Naive thymus-derived CD4-positive, alpha-beta T cell (primary cell): Measurements from ENCODE around the gene SIGLEC15. TPM values are rescaled to one million over a fixed set of nuclear protein-coding genes. Genes with fewer than 3 reads are reported as not detected.
A peak's percentile ranks its signal among the peaks of the same experiment; 100 is the strongest.

Experiments
- ATAC-seq: fragments of 150-1000 bp; cut with Tn5 transposase; 2 replicates; pipeline ENCODE4 v1.10.0; 2021; ENCODE audit warnings: mild to moderate bottlenecking, moderate library complexity
- CTCF ChIA-PET: fragments of 350-600 bp; sonication (Branson Sonifier 250); formaldehyde crosslinking; loops from one replicate; lab custom pipeline; 2021; ENCODE audit warnings: antibody characterized with exemption; lab: Charles Lee
- POLR2A ChIA-PET: fragments of 350-600 bp; sonication (Branson Sonifier 250); formaldehyde crosslinking; loops from one replicate; lab custom pipeline; 2021; ENCODE audit warnings: antibody characterized with exemption, inconsistent platforms; lab: Charles Lee
- DNase-seq, 9 donors: peaks; one replicate each; pipeline versions ENCODE4 v3.0.0 to v3.0.0-alpha.2; 2020 to 2022; ENCODE audit warnings: mixed read lengths in 1 of 9
- H3K27ac ChIP-seq: one replicate; pipeline ENCODE4 v1.7.0; 2013; ENCODE audit warnings: mild to moderate bottlenecking, low read depth, low read length, moderate library complexity
- H3K27me3 ChIP-seq, 2 donors: one replicate each; pipeline ENCODE4 v1.7.0; 2013; ENCODE audit warnings: low read length in 2 of 2, mild to moderate bottlenecking in 2 of 2, moderate library complexity in 2 of 2; ENCODE audit not compliant: control insufficient read depth in 2 of 2, insufficient read depth in 2 of 2
- H3K36me3 ChIP-seq, 3 experiments: 1 replicate in 2 of 3; 2 replicates in 1 of 3; pipeline ENCODE4 v1.7.0; 2013; ENCODE audit warnings: low read length in 3 of 3, mild to moderate bottlenecking in 3 of 3, moderate library complexity in 1 of 3; ENCODE audit not compliant: insufficient read depth in 3 of 3, control insufficient read depth in 2 of 3
- H3K4me1 ChIP-seq, 2 donors: one replicate each; pipeline ENCODE4 v1.7.0; 2013; ENCODE audit warnings: low read length in 2 of 2, mild to moderate bottlenecking in 2 of 2, moderate library complexity in 1 of 2; ENCODE audit not compliant: control insufficient read depth in 2 of 2, insufficient read depth in 2 of 2
- H3K4me3 ChIP-seq: 2 replicates; pipeline ENCODE4 v1.7.0; 2013; ENCODE audit warnings: mild to moderate bottlenecking, low read length
- H3K9me3 ChIP-seq, 3 experiments: 1 replicate in 2 of 3; 2 replicates in 1 of 3; pipeline ENCODE4 v1.7.0; 2013; ENCODE audit warnings: low read length in 3 of 3; ENCODE audit not compliant: control insufficient read depth in 2 of 3
- H3K27ac Mint-ChIP-seq, 9 donors: one replicate each; pipeline ENCODE4 v1.8.0; 2020 to 2022; ENCODE audit warnings: mixed read lengths in 9 of 9, mild to moderate bottlenecking in 8 of 9, moderate library complexity in 5 of 9, inconsistent platforms in 2 of 9
- H3K27me3 Mint-ChIP-seq, 5 donors: one replicate each; pipeline ENCODE4 v1.8.0; 2021 to 2022; ENCODE audit warnings: mixed read lengths in 5 of 5, mild to moderate bottlenecking in 1 of 5
- H3K36me3 Mint-ChIP-seq, 5 donors: one replicate each; pipeline ENCODE4 v1.8.0; 2020 to 2022; ENCODE audit warnings: mixed read lengths in 5 of 5, mild to moderate bottlenecking in 3 of 5, inconsistent platforms in 1 of 5
- H3K4me1 Mint-ChIP-seq, 7 donors: one replicate each; pipeline ENCODE4 v1.8.0; 2020 to 2022; ENCODE audit warnings: mixed read lengths in 7 of 7, mild to moderate bottlenecking in 3 of 7, inconsistent platforms in 1 of 7
- H3K4me3 Mint-ChIP-seq, 10 donors: one replicate each; pipeline ENCODE4 v1.8.0; 2020 to 2022; ENCODE audit warnings: mild to moderate bottlenecking in 10 of 10, mixed read lengths in 10 of 10, moderate library complexity in 6 of 10, inconsistent platforms in 2 of 10
- H3K9me3 Mint-ChIP-seq, 11 donors: one replicate each; pipeline ENCODE4 v1.8.0; 2020 to 2022; ENCODE audit warnings: mixed read lengths in 11 of 11, mild to moderate bottlenecking in 4 of 11, inconsistent platforms in 1 of 11, moderate library complexity in 1 of 11
- intact Hi-C, 2 donors: fragments of 100-400 bp; cut with micrococcal nuclease; formaldehyde crosslinking; loops; one replicate each; pipeline ENCODE4 v1.15.1; 2023
- polyA plus RNA-seq, 2 donors: library from polyadenylated mRNA; unstranded; fragments of 300-500 nt; fragmentation: Illumina TruSeq; gene quantifications; one replicate each; pipeline ENCODE4 v1.2.3, GENCODE V29; 2021
- total RNA-seq, 6 experiments: library from RNA in 5 of 6; stranded (reverse) in 5 of 6; gene quantifications; 1 replicate in 5 of 6; 2 replicates in 1 of 6; pipeline ENCODE4 v1.2.3 and lab custom pipeline; 2021 to 2026

Gene SIGLEC15
- total and polyA plus RNA-seq, 7 experiments from 2014 or later: 0.13 to 1.3 TPM; not detected in 5

DNA sequence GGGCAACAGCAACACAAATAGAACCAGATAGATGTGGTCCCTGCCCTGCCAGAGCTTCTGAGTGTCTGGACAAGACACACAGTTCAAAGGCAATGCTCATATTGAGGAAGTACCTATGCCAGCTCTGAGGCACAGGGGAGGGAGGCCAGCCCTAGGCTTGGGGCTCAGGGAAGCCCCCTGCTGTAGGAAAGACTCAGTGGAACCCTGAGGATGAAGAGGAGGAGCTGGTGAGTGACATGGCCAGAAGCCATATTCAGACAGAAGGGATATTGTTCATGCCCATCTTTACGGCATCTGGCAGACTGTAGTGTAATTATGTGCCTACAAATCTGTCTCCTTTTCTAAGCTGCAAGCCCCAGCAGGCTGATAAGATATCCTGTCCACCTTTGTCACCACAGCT lies 8.8 kb downstream of the SIGLEC15 start:
- no peak for DNase-seq
- H3K27ac ChIP-seq: no peak overlapping the region
- Mint-ChIP-seq H3K4me3 (no peak overlapping the region), H3K9me3 (no peaks in the 10 kb centered on the region), H3K27me3 (peaks cover 30 to 50% (median 48%) of the 10 kb centered on the region in 5 donors), H3K36me3 (peaks cover 0 to 10% (median 0%) of the 10 kb centered on the region in 5 donors), H3K27ac (no peak overlapping the region), H3K4me1 (peaks cover 2 to 14% (median 10%) of the 10 kb centered on the region in 7 donors)
- CTCF ChIA-PET: no interaction called here
- intact Hi-C loops: no loop called here
- POLR2A ChIA-PET: interaction anchor here (0.5 kb wide), 1 partner anchor 169 kb away, joined by 3 read pairs; no protein-coding TSS in a partner anchor
- H3K27me3 ChIP-seq: peaks cover 0 to 4% of the 10 kb centered on the region in 2 donors
- no peaks in the 10 kb centered on the region for H3K9me3 ChIP-seq
- no peak overlapping the region for H3K4me3 ChIP-seq
- H3K36me3 ChIP-seq: no peaks in the 10 kb centered on the region
- no peaks in the 10 kb centered on the region for H3K4me1 ChIP-seq
- ATAC-seq: no peak

DNA sequence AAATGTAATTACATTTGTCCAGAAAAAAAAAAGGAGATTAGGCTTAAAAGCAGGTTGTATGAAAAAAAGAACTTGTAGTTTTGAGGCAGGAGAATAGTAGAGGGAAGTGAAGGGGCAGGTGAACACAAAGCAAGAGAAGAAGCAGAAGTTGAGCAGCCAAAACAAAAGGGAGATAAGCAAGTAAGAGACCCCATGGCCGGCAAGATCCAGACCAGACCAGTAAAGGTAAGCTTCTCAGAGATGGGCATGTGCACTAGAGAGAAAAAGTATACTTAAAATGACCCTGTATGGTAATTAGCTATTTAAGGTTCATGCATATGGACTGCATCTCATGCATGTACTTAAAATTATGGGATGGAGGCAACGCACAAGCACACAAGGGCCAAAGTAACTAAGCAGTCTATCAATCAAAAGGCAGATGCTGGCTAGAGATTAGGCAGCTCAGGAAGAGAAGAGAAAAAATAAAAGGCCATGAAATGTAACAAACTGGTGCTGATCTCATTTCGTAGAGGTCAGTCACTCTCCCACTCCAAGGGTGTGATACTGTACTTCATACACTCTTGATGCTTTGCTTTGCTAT lies 9.7 kb downstream of the SIGLEC15 start:
- no peak overlapping the region for H3K27ac ChIP-seq
- no peaks in the 10 kb centered on the region for H3K4me1 ChIP-seq
- CTCF ChIA-PET: no interaction called here
- H3K4me3 ChIP-seq: no peak overlapping the region
- H3K9me3 ChIP-seq: no peaks in the 10 kb centered on the region
- Mint-ChIP-seq H3K4me1 (peaks cover 0 to 15% (median 10%) of the 10 kb centered on the region in 7 donors), H3K36me3 (peaks cover 0 to 10% (median 0%) of the 10 kb centered on the region in 5 donors), H3K4me3 (peak overlapping the region in 1 of 10 donors; percentile 47), H3K9me3 (no peaks in the 10 kb centered on the region), H3K27me3 (peaks cover 33 to 58% (median 53%) of the 10 kb centered on the region in 5 donors), H3K27ac (no peak overlapping the region)
- DNase-seq (no peak), ATAC-seq (no peak)
- H3K27me3 ChIP-seq: peaks cover 0 to 4% of the 10 kb centered on the region in 2 donors
- no peaks in the 10 kb centered on the region for H3K36me3 ChIP-seq
- POLR2A ChIA-PET: interaction anchor here (0.5 kb wide), 1 partner anchor 169 kb away, joined by 3 read pairs; no protein-coding TSS in a partner anchor
- intact Hi-C loops: loop anchor here in 1 of 2 donors (5.0 kb wide), 1 partner anchor 113 kb away; the partner anchor contains the start of gene SLC14A1

DNA sequence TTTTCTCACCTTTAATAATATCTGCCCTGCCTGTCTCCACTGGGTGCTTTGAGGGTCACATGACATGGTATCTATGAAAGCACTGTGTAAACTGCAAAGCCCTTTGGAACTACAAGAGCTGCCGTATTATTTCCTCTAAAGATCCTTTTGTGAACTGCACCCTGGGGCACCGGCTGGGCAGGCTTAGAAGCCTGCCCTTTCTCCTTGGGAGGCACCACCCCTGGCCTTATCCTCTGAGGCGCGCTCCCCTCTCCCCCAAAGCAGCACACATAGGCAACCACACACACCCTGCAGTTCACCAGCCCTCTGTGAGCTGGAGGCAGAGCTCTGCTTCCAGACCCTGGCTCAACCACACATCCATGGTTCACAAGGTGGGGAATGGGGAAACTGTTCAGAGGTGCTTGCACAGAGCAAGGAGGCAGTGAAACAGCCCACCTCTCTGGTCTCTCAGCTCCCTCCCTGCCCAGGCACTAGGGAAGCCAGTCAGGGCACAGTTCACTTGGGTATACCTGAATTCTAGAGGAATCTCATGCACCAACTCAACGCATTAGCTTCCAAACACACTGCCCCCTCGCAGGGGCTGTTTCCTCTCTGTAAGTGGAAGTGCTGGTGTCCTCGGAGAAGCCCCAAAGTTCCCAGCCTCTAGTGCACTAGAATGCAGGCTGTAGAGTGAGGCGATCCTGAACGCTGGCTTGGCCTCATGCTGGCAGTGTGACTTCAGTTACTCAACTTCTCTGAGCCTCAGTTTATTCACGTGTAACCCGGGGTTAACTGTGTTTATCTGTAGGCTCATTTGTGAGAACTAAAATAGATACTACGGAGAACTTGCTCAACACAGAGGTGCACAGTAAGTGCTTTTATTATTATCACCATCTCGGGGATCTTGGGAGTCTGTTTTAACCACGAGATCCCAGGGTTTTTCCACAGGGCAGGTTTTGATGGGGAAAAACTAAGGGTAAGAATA lies 11.0 kb downstream of the SIGLEC15 start:
- CTCF ChIA-PET: no interaction called here

DNA sequence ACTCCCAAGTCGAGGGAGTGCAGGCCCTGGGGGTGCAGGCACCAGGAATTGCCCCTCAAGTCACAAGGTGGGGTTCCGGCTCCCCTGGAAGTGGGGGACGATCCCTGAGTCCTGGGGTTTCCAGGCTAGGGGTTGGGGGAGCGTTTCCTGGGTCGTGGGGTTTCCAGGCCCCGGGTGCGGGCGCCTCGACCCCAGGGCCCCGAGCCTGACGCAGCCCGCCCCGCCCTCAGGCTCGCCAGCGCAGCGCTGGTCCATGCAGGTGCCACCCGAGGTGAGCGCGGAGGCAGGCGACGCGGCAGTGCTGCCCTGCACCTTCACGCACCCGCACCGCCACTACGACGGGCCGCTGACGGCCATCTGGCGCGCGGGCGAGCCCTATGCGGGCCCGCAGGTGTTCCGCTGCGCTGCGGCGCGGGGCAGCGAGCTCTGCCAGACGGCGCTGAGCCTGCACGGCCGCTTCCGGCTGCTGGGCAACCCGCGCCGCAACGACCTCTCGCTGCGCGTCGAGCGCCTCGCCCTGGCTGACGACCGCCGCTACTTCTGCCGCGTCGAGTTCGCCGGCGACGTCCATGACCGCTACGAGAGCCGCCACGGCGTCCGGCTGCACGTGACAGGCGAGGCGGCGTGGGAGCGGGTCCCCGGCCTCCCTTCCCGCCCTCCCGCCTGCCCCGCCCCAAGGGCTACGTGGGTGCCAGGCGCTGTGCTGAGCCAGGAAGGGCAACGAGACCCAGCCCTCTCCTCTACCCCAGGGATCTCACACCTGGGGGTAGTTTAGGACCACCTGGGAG lies 12.0 kb downstream of the SIGLEC15 start:
- H3K27me3 ChIP-seq: peaks cover 0 to 4% of the 10 kb centered on the region in 2 donors
- H3K27ac Mint-ChIP-seq: no peak overlapping the region
- peak in 7 of 9 donors; percentile 10 to 41 (median 32) for DNase-seq
- no peaks in the 10 kb centered on the region for H3K4me1 ChIP-seq
- H3K4me3 Mint-ChIP-seq: peak overlapping the region in 7 of 10 donors; percentile 41 to 78 (median 69)
- POLR2A ChIA-PET: no interaction called here
- intact Hi-C loops: loop anchor here in 1 of 2 donors (2.0 to 5.0 kb wide), 2 partner anchors 115 to 173 kb away; partner anchors contain the start of gene SLC14A1
- CTCF ChIA-PET: no interaction called here
- H3K36me3 ChIP-seq: no peaks in the 10 kb centered on the region
- peaks cover 5 to 15% (median 10%) of the 10 kb centered on the region in 7 donors for H3K4me1 Mint-ChIP-seq
- no peak overlapping the region for H3K27ac ChIP-seq
- ATAC-seq: peak; percentile 82
- H3K4me3 ChIP-seq: peak overlapping the region; percentile 36
- no peaks in the 10 kb centered on the region for H3K9me3 Mint-ChIP-seq
- peaks cover 33 to 66% (median 50%) of the 10 kb centered on the region in 5 donors for H3K27me3 Mint-ChIP-seq
- no peaks in the 10 kb centered on the region for H3K9me3 ChIP-seq
- peaks cover 0 to 10% (median 0%) of the 10 kb centered on the region in 5 donors for H3K36me3 Mint-ChIP-seq

More for the DNA sequence above, 11.0 kb downstream of the SIGLEC15 start:
- H3K27me3 ChIP-seq: peaks cover 0 to 4% of the 10 kb centered on the region in 2 donors
- H3K36me3 ChIP-seq: no peaks in the 10 kb centered on the region
- Mint-ChIP-seq H3K27ac (peak overlapping the region in 1 of 9 donors; percentile 42), H3K9me3 (no peaks in the 10 kb centered on the region), H3K36me3 (peaks cover 0 to 10% (median 0%) of the 10 kb centered on the region in 5 donors), H3K4me3 (peak overlapping the region in 9 of 10 donors; percentile 32 to 77 (median 60)), H3K27me3 (peaks cover 33 to 66% (median 50%) of the 10 kb centered on the region in 5 donors), H3K4me1 (peaks cover 5 to 15% (median 10%) of the 10 kb centered on the region in 7 donors)
- POLR2A ChIA-PET: no interaction called here
- no peak overlapping the region for H3K4me3 ChIP-seq
- no peaks in the 10 kb centered on the region for H3K9me3 ChIP-seq
- intact Hi-C loops: loop anchor here in 1 of 2 donors (5.0 kb wide), 1 partner anchor 114 kb away; the partner anchor contains the start of gene SLC14A1
- no peak for ATAC-seq
- DNase-seq: no peak
- no peak overlapping the region for H3K27ac ChIP-seq
- no peaks in the 10 kb centered on the region for H3K4me1 ChIP-seq

DNA sequence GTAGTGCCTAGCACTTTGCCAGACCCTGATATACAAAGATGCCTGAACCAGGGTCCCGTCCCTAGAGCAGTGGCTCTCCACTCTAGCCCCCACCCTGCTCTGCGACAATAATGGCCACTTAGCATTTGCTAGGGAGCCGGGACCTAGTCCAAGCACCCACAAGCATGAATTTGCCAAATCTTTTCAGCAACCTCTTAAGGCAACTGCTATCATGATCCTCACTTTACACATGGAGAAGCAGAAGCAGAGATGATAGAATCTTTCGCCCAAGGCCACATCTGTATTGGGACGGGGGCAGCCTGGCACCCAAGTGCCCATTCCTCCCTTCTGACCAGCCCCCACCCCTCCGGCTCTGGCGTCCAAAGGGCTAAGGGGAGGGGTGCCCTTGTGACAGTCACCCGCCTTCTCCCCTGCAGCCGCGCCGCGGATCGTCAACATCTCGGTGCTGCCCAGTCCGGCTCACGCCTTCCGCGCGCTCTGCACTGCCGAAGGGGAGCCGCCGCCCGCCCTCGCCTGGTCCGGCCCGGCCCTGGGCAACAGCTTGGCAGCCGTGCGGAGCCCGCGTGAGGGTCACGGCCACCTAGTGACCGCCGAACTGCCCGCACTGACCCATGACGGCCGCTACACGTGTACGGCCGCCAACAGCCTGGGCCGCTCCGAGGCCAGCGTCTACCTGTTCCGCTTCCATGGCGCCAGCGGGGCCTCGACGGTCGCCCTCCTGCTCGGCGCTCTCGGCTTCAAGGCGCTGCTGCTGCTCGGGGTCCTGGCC lies 13.0 kb downstream of the SIGLEC15 start:
- peaks cover 33 to 65% (median 49%) of the 10 kb centered on the region in 5 donors for H3K27me3 Mint-ChIP-seq
- ATAC-seq: no peak
- CTCF ChIA-PET: interaction anchor here (2.3 kb wide), 1 partner anchor 173 kb away, joined by 16 read pairs; no protein-coding TSS in a partner anchor

More for the DNA sequence above, 13.0 kb downstream of the SIGLEC15 start:
- H3K27me3 ChIP-seq: peaks cover 0 to 4% of the 10 kb centered on the region in 2 donors
- H3K4me1 ChIP-seq: no peaks in the 10 kb centered on the region
- POLR2A ChIA-PET: no interaction called here
- H3K9me3 Mint-ChIP-seq: no peaks in the 10 kb centered on the region
- peak overlapping the region; percentile 18 to 78 (median 66) for H3K4me3 Mint-ChIP-seq
- peaks cover 0 to 10% (median 0%) of the 10 kb centered on the region in 5 donors for H3K36me3 Mint-ChIP-seq
- no peaks in the 10 kb centered on the region for H3K9me3 ChIP-seq
- no peak for DNase-seq
- H3K36me3 ChIP-seq: no peaks in the 10 kb centered on the region
- peak overlapping the region; percentile 36 for H3K4me3 ChIP-seq
- H3K27ac ChIP-seq: no peak overlapping the region
- H3K4me1 Mint-ChIP-seq: peaks cover 5 to 15% (median 10%) of the 10 kb centered on the region in 7 donors
- no peak overlapping the region for H3K27ac Mint-ChIP-seq
- intact Hi-C loops: loop anchor here (1.0 to 5.0 kb wide), 4 partner anchors 116 to 174 kb away; partner anchors contain the start of gene SLC14A1 (in 1 of the 2)
